ENCODE data around the gene HOXA4.

GRCh38 chr7:27123477-27124053 lies 7.0 kb downstream of the HOXA4 start:
- no peak for TF ChIP-seq CTCF (IDR thresholded peaks at IDR 0.05)
- no peak for TF ChIP-seq POLR2A (IDR thresholded peaks at IDR 0.05)
- TF ChIP-seq EP300 (IDR thresholded peaks at IDR 0.05), result no peak
- TF ChIP-seq POLR2AphosphoS5 (IDR thresholded peaks at IDR 0.05), result no peak
